Chondrocyte (in vitro differentiated cells): ENCODE data around the gene NTRK2. TPM values are rescaled to one million over a fixed set of nuclear protein-coding genes. Genes with fewer than 3 reads are reported as not detected.

Source experiments
- DNase-seq: peaks from one replicate; pipeline ENCODE4 v3.0.0; 2021; ENCODE audit warnings: mixed read lengths, low spot score
- H3K27ac Mint-ChIP-seq: one replicate; pipeline ENCODE4 v1.8.0; 2021; ENCODE audit warnings: mild to moderate bottlenecking, moderate library complexity, mixed read lengths; ENCODE audit not compliant: unreplicated experiment
- H3K27me3 Mint-ChIP-seq: 2 replicates; pipeline ENCODE4 v1.8.0; 2021; ENCODE audit warnings: low read depth, mixed read lengths
- H3K36me3 Mint-ChIP-seq: 2 replicates; pipeline ENCODE4 v1.8.0; 2021; ENCODE audit warnings: low read depth, mixed read lengths
- H3K4me1 Mint-ChIP-seq: 2 replicates; pipeline ENCODE4 v1.8.0; 2021; ENCODE audit warnings: low read depth, mild to moderate bottlenecking, mixed read lengths
- H3K4me3 Mint-ChIP-seq: one replicate; pipeline ENCODE4 v1.8.0; 2021; ENCODE audit warnings: mild to moderate bottlenecking, moderate library complexity, mixed read lengths; ENCODE audit not compliant: unreplicated experiment
- H3K9me3 Mint-ChIP-seq: 2 replicates; pipeline ENCODE4 v1.8.0; 2021; ENCODE audit warnings: low read depth, mixed read lengths
- total RNA-seq: library from RNA; stranded (reverse); gene quantifications from 3 replicates; pipeline ENCODE4 v1.2.1, GENCODE V29; 2021
- TF ChIP-seq, protein P1 (sequence below): fragments of 200-600 bp; sonication (generic); IDR thresholded peaks from 2 replicates; pipeline ENCODE4 v1.5.0; 2021; ENCODE audit warnings: antibody characterized with exemption, mild to moderate bottlenecking, moderate library complexity

NTRK2 gene
- total RNA-seq, 1 donor from 2014 or later, result 40.0 TPM

DNA sequence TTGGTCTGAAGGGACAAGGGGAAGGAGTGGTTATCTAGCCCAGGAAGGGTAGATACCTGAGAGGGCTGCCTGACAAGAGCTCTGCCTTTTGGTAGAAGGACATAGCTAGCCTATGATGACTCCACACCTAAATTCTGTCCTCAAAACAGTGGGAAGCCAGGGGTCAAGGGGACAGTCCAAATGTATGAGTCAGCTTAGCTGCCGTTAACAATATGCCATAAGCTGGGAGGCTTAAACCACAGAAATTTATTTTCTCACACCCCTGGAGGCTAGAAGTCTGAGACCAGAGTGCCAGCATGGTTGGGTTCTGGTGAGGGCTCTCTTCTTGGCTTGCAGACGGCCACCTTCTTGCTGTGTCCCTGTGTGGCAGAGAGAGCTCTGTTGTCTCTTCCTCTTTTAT is 306.4 kb downstream of the NTRK2 start:
- no peaks in the 10 kb centered on the region for H3K36me3 Mint-ChIP-seq
- H3K27me3 Mint-ChIP-seq, result no peaks in the 10 kb centered on the region
- H3K4me3 Mint-ChIP-seq, result no peak overlapping the region
- H3K4me1 Mint-ChIP-seq, result peaks cover 39% of the 10 kb centered on the region
- H3K27ac Mint-ChIP-seq, result peak overlapping the region; percentile 77
- TF ChIP-seq, protein P1, sequence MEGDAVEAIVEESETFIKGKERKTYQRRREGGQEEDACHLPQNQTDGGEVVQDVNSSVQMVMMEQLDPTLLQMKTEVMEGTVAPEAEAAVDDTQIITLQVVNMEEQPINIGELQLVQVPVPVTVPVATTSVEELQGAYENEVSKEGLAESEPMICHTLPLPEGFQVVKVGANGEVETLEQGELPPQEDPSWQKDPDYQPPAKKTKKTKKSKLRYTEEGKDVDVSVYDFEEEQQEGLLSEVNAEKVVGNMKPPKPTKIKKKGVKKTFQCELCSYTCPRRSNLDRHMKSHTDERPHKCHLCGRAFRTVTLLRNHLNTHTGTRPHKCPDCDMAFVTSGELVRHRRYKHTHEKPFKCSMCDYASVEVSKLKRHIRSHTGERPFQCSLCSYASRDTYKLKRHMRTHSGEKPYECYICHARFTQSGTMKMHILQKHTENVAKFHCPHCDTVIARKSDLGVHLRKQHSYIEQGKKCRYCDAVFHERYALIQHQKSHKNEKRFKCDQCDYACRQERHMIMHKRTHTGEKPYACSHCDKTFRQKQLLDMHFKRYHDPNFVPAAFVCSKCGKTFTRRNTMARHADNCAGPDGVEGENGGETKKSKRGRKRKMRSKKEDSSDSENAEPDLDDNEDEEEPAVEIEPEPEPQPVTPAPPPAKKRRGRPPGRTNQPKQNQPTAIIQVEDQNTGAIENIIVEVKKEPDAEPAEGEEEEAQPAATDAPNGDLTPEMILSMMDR, result no peak
- H3K9me3 Mint-ChIP-seq, result peaks cover 8% of the 10 kb centered on the region
- no peak for DNase-seq

DNA sequence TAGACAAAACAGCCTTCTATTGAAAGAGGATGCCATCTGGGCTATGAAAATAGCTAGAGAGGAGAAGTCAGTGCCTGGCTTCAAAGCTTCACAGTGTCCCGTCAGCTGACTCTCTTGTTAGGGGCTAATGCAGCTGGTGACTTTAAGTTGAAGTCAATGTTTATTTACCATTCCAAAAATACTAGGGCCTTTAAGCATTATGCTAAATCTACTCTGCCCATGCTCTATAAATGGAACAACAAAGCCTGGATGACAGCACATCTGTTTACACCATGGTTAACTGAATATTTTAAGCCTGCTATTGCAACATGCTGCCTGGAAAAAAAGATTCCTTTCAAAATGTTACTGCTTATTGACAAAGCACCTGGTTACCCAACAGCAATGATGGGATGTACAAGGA is 309.1 kb downstream of the NTRK2 start:
- Mint-ChIP-seq H3K4me3 (no peak overlapping the region), H3K27me3 (no peaks in the 10 kb centered on the region), H3K9me3 (peaks cover 8% of the 10 kb centered on the region), H3K36me3 (no peaks in the 10 kb centered on the region), H3K4me1 (peaks cover 34% of the 10 kb centered on the region), H3K27ac (no peak overlapping the region)
- TF ChIP-seq, protein P1, result no peak
- DNase-seq, result no peak

DNA sequence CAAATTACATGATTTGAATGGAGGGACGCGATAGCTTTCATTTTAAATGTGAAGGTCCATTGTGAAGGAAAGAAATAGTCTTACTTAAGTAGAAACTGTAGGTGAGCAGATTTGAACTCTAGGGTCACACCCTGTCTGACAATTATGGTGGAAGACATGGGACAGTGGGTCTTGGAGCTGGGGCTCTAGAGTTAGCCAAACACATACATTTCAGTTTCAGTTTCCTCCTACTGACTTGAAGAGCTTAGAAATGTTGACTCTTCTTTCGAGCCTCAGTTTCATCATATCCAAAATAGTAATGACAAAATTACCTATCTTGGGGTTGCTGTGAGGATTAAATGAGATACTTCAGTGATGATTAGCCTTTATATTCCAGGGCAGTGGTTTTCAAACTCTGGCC is 314.2 kb downstream of the NTRK2 start:
- no peak overlapping the region for H3K27ac Mint-ChIP-seq
- peaks cover 7% of the 10 kb centered on the region for H3K4me1 Mint-ChIP-seq
- H3K4me3 Mint-ChIP-seq, result no peak overlapping the region
- H3K36me3 Mint-ChIP-seq, result no peaks in the 10 kb centered on the region
- TF ChIP-seq, protein P1, result no peak
- H3K27me3 Mint-ChIP-seq, result peaks cover 2% of the 10 kb centered on the region
- peaks cover 3% of the 10 kb centered on the region for H3K9me3 Mint-ChIP-seq
- DNase-seq, result no peak

DNA sequence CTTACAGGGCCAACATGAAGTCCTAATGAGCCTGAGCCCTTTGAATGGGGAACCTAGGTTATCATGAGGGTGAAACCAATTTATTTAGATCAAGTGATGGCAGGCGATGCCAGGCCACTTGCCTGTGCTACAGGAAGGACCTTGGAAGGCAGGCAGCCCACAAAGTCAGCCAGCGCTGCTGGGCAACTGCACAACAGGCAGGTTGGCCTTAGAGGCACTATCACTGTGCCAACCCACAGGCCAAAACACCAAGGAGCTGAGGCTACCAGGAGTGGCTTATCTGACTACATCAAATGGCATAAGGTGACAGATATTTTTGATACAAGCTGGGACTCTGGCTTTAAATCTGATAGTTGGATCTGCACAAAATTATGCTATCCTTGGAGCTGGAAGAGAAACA is 319.1 kb downstream of the NTRK2 start:
- H3K9me3 Mint-ChIP-seq, result no peaks in the 10 kb centered on the region
- H3K4me3 Mint-ChIP-seq, result no peak overlapping the region
- no peak overlapping the region for H3K27ac Mint-ChIP-seq
- TF ChIP-seq, protein P1, result no peak
- H3K4me1 Mint-ChIP-seq, result peaks cover 24% of the 10 kb centered on the region
- H3K27me3 Mint-ChIP-seq, result peaks cover 4% of the 10 kb centered on the region
- H3K36me3 Mint-ChIP-seq, result no peaks in the 10 kb centered on the region
- DNase-seq, result no peak

DNA sequence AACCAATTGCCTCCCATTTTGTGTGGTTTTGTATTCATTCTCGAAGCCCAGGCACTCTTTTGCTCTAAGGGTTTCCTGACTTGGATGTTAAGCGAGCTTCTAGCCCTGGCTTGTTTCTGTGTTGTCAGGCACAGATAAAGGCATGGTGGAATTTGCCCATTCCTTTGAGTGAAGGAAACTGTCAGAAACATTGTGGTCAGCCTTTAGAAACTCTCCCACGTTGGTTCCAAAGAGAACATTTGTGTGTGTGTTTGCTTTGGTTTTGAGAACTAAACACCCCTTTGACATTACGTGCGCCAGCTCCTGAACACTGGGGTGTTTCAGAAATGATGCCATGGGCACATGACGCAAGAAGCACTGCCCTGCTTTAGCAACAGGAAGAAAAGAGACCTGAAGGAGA is 320.9 kb downstream of the NTRK2 start:
- Mint-ChIP-seq H3K4me3 (no peak overlapping the region), H3K27me3 (peaks cover 4% of the 10 kb centered on the region)
- DNase-seq, result no peak

More for the DNA sequence above, 320.9 kb downstream of the NTRK2 start:
- no peaks in the 10 kb centered on the region for H3K36me3 Mint-ChIP-seq
- H3K4me1 Mint-ChIP-seq, result peaks cover 33% of the 10 kb centered on the region
- peak overlapping the region; percentile 78 for H3K27ac Mint-ChIP-seq
- TF ChIP-seq, protein P1, result no peak
- H3K9me3 Mint-ChIP-seq, result no peaks in the 10 kb centered on the region
